ENCODE data around the gene ZNF263.

The ZNF263 gene

DNA sequence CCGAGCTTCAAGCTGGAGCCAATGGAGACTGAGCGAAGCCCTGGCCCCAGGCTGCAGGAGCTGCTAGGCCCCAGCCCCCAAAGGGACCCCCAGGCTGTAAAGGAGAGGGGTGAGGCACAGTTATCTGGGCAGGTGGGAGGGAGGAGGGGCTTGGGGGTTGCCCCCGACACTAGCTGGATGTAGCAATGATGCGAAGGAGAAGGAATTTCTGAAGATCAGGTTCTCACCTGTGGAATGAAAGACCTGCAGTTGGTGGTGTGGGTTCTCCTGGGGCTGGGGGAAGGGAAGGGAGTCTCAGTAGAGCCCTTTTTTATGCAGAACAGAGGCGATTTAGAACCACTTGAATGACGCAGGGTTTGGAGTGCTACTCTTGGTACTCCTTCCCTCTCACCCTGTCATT is 1.8 kb downstream of the ZNF263 start:
- Histone ChIP-seq H3K9me3 (ENCODE audit: control insufficient read depth, insufficient read depth, low read depth, low read length) (no peaks in the 10 kb centered on the region), H3K36me3 (ENCODE audit: control insufficient read depth in 2 of 2, insufficient read depth in 1 of 2, low read length in 2 of 2) (peaks cover 0 to 60% of the 10 kb centered on the region in 2 experiments; a peak in 2 of 3 replicates), H3K4me1 (ENCODE audit: control insufficient read depth, insufficient read depth, low read length) (no peaks in the 10 kb centered on the region), H3K4me3 (ENCODE audit: low read depth, low read length) (peak overlapping the region; percentile 74), H3K27ac (ENCODE audit: extremely low read depth, low read depth, low read length) (no peak overlapping the region)
- TF ChIP-seq, protein P1, sequence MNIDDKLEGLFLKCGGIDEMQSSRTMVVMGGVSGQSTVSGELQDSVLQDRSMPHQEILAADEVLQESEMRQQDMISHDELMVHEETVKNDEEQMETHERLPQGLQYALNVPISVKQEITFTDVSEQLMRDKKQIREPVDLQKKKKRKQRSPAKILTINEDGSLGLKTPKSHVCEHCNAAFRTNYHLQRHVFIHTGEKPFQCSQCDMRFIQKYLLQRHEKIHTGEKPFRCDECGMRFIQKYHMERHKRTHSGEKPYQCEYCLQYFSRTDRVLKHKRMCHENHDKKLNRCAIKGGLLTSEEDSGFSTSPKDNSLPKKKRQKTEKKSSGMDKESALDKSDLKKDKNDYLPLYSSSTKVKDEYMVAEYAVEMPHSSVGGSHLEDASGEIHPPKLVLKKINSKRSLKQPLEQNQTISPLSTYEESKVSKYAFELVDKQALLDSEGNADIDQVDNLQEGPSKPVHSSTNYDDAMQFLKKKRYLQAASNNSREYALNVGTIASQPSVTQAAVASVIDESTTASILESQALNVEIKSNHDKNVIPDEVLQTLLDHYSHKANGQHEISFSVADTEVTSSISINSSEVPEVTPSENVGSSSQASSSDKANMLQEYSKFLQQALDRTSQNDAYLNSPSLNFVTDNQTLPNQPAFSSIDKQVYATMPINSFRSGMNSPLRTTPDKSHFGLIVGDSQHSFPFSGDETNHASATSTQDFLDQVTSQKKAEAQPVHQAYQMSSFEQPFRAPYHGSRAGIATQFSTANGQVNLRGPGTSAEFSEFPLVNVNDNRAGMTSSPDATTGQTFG (tag by site-specific recombination; IDR thresholded peaks at IDR 0.05; ENCODE audit: borderline replicate concordance): no peak
- TF ChIP-seq ZNF324 (tag by site-specific recombination; IDR thresholded peaks at IDR 0.05): no peak
- no peak for TF ChIP-seq ZNF514 (tag by site-specific recombination; IDR thresholded peaks at IDR 0.05)
- TF ChIP-seq ZNF175 (tag by site-specific recombination; IDR thresholded peaks at IDR 0.05): no peak
- TF ChIP-seq, protein P2, sequence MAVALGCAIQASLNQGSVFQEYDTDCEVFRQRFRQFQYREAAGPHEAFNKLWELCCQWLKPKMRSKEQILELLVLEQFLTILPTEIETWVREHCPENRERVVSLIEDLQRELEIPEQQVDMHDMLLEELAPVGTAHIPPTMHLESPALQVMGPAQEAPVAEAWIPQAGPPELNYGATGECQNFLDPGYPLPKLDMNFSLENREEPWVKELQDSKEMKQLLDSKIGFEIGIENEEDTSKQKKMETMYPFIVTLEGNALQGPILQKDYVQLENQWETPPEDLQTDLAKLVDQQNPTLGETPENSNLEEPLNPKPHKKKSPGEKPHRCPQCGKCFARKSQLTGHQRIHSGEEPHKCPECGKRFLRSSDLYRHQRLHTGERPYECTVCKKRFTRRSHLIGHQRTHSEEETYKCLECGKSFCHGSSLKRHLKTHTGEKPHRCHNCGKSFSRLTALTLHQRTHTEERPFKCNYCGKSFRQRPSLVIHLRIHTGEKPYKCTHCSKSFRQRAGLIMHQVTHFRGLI (tag by site-specific recombination; IDR thresholded peaks at IDR 0.05): no peak
- TF ChIP-seq, protein P3, sequence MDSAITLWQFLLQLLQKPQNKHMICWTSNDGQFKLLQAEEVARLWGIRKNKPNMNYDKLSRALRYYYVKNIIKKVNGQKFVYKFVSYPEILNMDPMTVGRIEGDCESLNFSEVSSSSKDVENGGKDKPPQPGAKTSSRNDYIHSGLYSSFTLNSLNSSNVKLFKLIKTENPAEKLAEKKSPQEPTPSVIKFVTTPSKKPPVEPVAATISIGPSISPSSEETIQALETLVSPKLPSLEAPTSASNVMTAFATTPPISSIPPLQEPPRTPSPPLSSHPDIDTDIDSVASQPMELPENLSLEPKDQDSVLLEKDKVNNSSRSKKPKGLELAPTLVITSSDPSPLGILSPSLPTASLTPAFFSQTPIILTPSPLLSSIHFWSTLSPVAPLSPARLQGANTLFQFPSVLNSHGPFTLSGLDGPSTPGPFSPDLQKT (IDR thresholded peaks at IDR 0.05; ENCODE audit: borderline replicate concordance, low read depth, low read length): no peak
- TF ChIP-seq SCRT1 (tag by site-specific recombination; IDR thresholded peaks at IDR 0.05; ENCODE audit: borderline replicate concordance): 0 out of 2 replicates have a peak, but pooled peaks have one; percentile 38
- peak; percentile 92 for TF ChIP-seq SCRT2 (tag by site-specific recombination; IDR thresholded peaks at IDR 0.05)
- no peak for TF ChIP-seq EGR2 (tag by site-specific recombination; IDR thresholded peaks at IDR 0.05; ENCODE audit: low read depth)
- TF ChIP-seq SALL2 (tag by site-specific recombination; IDR thresholded peaks at IDR 0.05; ENCODE audit: borderline replicate concordance): no peak
- TF ChIP-seq ZNF214 (tag by site-specific recombination; IDR thresholded peaks at IDR 0.05; ENCODE audit: borderline replicate concordance): no peak
- TF ChIP-seq ZNF2 (tag by site-specific recombination; IDR thresholded peaks at IDR 0.05): no peak
- TF ChIP-seq ZNF626 (tag by site-specific recombination; IDR thresholded peaks at IDR 0.05): no peak
- TF ChIP-seq, protein P4, sequence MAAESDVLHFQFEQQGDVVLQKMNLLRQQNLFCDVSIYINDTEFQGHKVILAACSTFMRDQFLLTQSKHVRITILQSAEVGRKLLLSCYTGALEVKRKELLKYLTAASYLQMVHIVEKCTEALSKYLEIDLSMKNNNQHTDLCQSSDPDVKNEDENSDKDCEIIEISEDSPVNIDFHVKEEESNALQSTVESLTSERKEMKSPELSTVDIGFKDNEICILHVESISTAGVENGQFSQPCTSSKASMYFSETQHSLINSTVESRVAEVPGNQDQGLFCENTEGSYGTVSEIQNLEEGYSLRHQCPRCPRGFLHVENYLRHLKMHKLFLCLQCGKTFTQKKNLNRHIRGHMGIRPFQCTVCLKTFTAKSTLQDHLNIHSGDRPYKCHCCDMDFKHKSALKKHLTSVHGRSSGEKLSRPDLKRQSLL (tag by site-specific recombination; IDR thresholded peaks at IDR 0.05): no peak
- TF ChIP-seq ZNF302 (tag by site-specific recombination; IDR thresholded peaks at IDR 0.05; ENCODE audit: low read depth): no peak
- no peak for TF ChIP-seq ZBTB1 (tag by site-specific recombination; IDR thresholded peaks at IDR 0.05)
- TF ChIP-seq, protein P5, sequence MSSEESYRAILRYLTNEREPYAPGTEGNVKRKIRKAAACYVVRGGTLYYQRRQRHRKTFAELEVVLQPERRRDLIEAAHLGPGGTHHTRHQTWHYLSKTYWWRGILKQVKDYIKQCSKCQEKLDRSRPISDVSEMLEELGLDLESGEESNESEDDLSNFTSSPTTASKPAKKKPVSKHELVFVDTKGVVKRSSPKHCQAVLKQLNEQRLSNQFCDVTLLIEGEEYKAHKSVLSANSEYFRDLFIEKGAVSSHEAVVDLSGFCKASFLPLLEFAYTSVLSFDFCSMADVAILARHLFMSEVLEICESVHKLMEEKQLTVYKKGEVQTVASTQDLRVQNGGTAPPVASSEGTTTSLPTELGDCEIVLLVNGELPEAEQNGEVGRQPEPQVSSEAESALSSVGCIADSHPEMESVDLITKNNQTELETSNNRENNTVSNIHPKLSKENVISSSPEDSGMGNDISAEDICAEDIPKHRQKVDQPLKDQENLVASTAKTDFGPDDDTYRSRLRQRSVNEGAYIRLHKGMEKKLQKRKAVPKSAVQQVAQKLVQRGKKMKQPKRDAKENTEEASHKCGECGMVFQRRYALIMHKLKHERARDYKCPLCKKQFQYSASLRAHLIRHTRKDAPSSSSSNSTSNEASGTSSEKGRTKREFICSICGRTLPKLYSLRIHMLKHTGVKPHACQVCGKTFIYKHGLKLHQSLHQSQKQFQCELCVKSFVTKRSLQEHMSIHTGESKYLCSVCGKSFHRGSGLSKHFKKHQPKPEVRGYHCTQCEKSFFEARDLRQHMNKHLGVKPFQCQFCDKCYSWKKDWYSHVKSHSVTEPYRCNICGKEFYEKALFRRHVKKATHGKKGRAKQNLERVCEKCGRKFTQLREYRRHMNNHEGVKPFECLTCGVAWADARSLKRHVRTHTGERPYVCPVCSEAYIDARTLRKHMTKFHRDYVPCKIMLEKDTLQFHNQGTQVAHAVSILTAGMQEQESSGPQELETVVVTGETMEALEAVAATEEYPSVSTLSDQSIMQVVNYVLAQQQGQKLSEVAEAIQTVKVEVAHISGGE (tag by site-specific recombination; conservative IDR thresholded peaks at IDR 0.05; ENCODE audit: low read depth): no peak
- TF ChIP-seq, protein P6, sequence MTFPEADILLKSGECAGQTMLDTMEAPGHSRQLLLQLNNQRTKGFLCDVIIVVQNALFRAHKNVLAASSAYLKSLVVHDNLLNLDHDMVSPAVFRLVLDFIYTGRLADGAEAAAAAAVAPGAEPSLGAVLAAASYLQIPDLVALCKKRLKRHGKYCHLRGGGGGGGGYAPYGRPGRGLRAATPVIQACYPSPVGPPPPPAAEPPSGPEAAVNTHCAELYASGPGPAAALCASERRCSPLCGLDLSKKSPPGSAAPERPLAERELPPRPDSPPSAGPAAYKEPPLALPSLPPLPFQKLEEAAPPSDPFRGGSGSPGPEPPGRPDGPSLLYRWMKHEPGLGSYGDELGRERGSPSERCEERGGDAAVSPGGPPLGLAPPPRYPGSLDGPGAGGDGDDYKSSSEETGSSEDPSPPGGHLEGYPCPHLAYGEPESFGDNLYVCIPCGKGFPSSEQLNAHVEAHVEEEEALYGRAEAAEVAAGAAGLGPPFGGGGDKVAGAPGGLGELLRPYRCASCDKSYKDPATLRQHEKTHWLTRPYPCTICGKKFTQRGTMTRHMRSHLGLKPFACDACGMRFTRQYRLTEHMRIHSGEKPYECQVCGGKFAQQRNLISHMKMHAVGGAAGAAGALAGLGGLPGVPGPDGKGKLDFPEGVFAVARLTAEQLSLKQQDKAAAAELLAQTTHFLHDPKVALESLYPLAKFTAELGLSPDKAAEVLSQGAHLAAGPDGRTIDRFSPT (tag by site-specific recombination; IDR thresholded peaks at IDR 0.05): no peak
- TF ChIP-seq SP3 (tag by site-specific recombination; IDR thresholded peaks at IDR 0.05): 0 out of 2 replicates have a peak, but pooled peaks have one; percentile 19
- ChIA-PET CTCF (interaction anchor here (5.6 kb wide), 1 partner anchor 18 kb away, joined by 35 read pairs; no protein-coding TSS in a partner anchor), POLR2A (interaction anchor here (0.9 kb wide), 1 partner anchor 159 kb away, joined by 3 read pairs; no protein-coding TSS in a partner anchor)

All from HEK293 (cell line).